H1 (cell line): ENCODE measurements around the gene PXMP4. TPM values are rescaled to one million over a fixed set of nuclear protein-coding genes. Genes with fewer than 3 reads are reported as not detected.

Experiments used
- ATF2 ChIP-seq: IDR thresholded peaks from 2 replicates; pipeline ENCODE4 v1.6.1; 2012; ENCODE audit warnings: low read length, inconsistent platforms
- ATF3 ChIP-seq: IDR thresholded peaks from 2 replicates; pipeline ENCODE4 v1.6.1; 2011; ENCODE audit warnings: low read depth, mild to moderate bottlenecking, low read length; ENCODE audit not compliant: insufficient read depth
- BRCA1 ChIP-seq: IDR thresholded peaks from 2 replicates; pipeline ENCODE4 v1.6.1; 2012; ENCODE audit warnings: low read depth, low read length, improper control_type of control experiment
- CHD2 ChIP-seq: IDR thresholded peaks from 2 replicates; pipeline ENCODE4 v1.6.1; 2012; ENCODE audit warnings: low read length, improper control_type of control experiment
- EP300 ChIP-seq, 2 experiments: IDR thresholded peaks; 1 replicate in 1 of 2; 2 replicates in 1 of 2; pipeline ENCODE4 v1.6.1; 2011 to 2012; ENCODE audit warnings: low read depth in 2 of 2, low read length in 2 of 2, mild to moderate bottlenecking in 2 of 2, borderline replicate concordance in 1 of 2, inconsistent platforms in 1 of 2, moderate library complexity in 1 of 2
- EZH2 ChIP-seq: fragments of 200-600 bp; sonication (generic); IDR thresholded peaks from 2 replicates; pipeline ENCODE4 v1.7.1; 2012; ENCODE audit warnings: low read depth, mild to moderate bottlenecking, moderate library complexity, low read length, inconsistent platforms; ENCODE audit not compliant: severe bottlenecking
- HDAC6 ChIP-seq: IDR thresholded peaks from one replicate; pipeline ENCODE4 v1.7.1; 2012; ENCODE audit warnings: low read depth, mild to moderate bottlenecking, inconsistent platforms, low read length, moderate library complexity
- JUN ChIP-seq: IDR thresholded peaks from 2 replicates; pipeline ENCODE4 v1.6.1; 2011; ENCODE audit warnings: low read depth, mild to moderate bottlenecking, improper control_type of control experiment, low read length
- MAFK ChIP-seq: IDR thresholded peaks from 2 replicates; pipeline ENCODE4 v1.6.1; 2012; ENCODE audit warnings: low read depth, mild to moderate bottlenecking, improper control_type of control experiment, low read length
- MAX ChIP-seq: IDR thresholded peaks from 2 replicates; pipeline ENCODE4 v1.6.1; 2012; ENCODE audit warnings: inconsistent platforms
- POLR2A ChIP-seq, 2 experiments: IDR thresholded peaks; 1 replicate in 1 of 2; 2 replicates in 1 of 2; pipeline ENCODE4 v1.6.1; 2011; ENCODE audit warnings: low read depth in 2 of 2, low read length in 2 of 2, mild to moderate bottlenecking in 2 of 2; ENCODE audit errors: control extremely low read depth in 1 of 2
- RAD21 ChIP-seq, 2 experiments: IDR thresholded peaks in 1 of 2; conservative IDR thresholded peaks in 1 of 2; 2 replicates each; pipeline ENCODE4 v1.6.1; 2011; ENCODE audit warnings: low read depth in 2 of 2, low read length in 2 of 2, improper control_type of control experiment in 1 of 2, inconsistent platforms in 1 of 2, mild to moderate bottlenecking in 1 of 2, moderate library complexity in 1 of 2
- RFX5 ChIP-seq: IDR thresholded peaks from 2 replicates; pipeline ENCODE4 v1.6.1; 2011; ENCODE audit warnings: low read depth, low read length, improper control_type of control experiment, borderline replicate concordance
- RNF2 ChIP-seq: fragments of 200-900, 300-1000 bp; sonication (generic); IDR thresholded peaks from 2 replicates; pipeline ENCODE4 v1.7.1; 2016; ENCODE audit warnings: borderline replicate concordance, low read depth, mild to moderate bottlenecking, antibody characterized with exemption, low read length; ENCODE audit not compliant: poor library complexity, severe bottlenecking; ENCODE audit errors: missing control alignments
- SIRT6 ChIP-seq: IDR thresholded peaks from one replicate; pipeline ENCODE4 v1.7.1; 2012; ENCODE audit warnings: low read length, inconsistent platforms
- SP1 ChIP-seq: IDR thresholded peaks from 2 replicates; pipeline ENCODE4 v1.6.1; 2011; ENCODE audit warnings: low read depth, low read length
- USF2 ChIP-seq: IDR thresholded peaks from 2 replicates; pipeline ENCODE4 v1.6.1; 2011; ENCODE audit warnings: low read length, improper control_type of control experiment
- polyA plus RNA-seq, 7 experiments: library from polyadenylated mRNA; depleted of rRNA in 3 of 7; stranded (reverse) in 5 of 7; unstranded in 2 of 7; fragments of >200 nt in 5 of 7; fragments of 200-250 nt in 2 of 7; gene quantifications; 1 replicate in 5 of 7; 2 replicates in 1 of 7; 4 replicates in 1 of 7; pipeline versions ENCODE4 v1.2.1 to v1.2.3, GENCODE V29; 2011 to 2013; ENCODE audit warnings: missing spikeins in 2 of 7, mixed read lengths in 2 of 7
- total RNA-seq: library from RNA; stranded (reverse); fragmentation: NEBNext Ultra II Directional; extraction: Animal tissue kit (Norgen Biotek cat#: 25700); gene quantifications from 2 replicates; pipeline ENCODE4 v1.2.1, GENCODE V29; 2021

Gene PXMP4
- total and polyA plus RNA-seq, 2 of the 8 experiments (the other 6 are each of a cell fraction or from before 2014, with no cell fraction given): 3.3 to 3.4 TPM

GRCh38 chr20:33653218-33653899 is 66.8 kb downstream of the PXMP4 start (continued):
- no peak for TF ChIP-seq CHD2
- TF ChIP-seq EZH2: no peak
- no peak for TF ChIP-seq SIRT6
- TF ChIP-seq HDAC6: no peak
- no peak for TF ChIP-seq BRCA1
- no peak for TF ChIP-seq MAX
- no peak for TF ChIP-seq SP1
- no peak for TF ChIP-seq USF2
- no peak for TF ChIP-seq RFX5
- peak; percentile 6; the same call in 1 of the 2 replicates for TF ChIP-seq ATF2
- peak; percentile 95 to 97 for TF ChIP-seq RAD21 (IDR thresholded peaks at IDR 0.05 in 1 of 2, conservative IDR thresholded peaks at IDR 0.05 in 1 of 2; ENCODE audit: low read depth in 2 of 2, low read length in 2 of 2)
- TF ChIP-seq JUN: no peak
- peak in 1 of 2 experiments; percentile 67; a peak in 1 of 3 replicates for TF ChIP-seq POLR2A (IDR thresholded peaks at IDR 0.05; ENCODE audit: control extremely low read depth in 1 of 2, low read depth in 2 of 2, low read length in 2 of 2)
- TF ChIP-seq RNF2: no peak
- no peak for TF ChIP-seq ATF3
- TF ChIP-seq EP300 (IDR thresholded peaks at IDR 0.05; ENCODE audit: borderline replicate concordance in 1 of 2, low read depth in 2 of 2, low read length in 2 of 2): no peak
- no peak for TF ChIP-seq MAFK
